GM23248 (cell line): ENCODE data around the gene RBMS3. TPM values are rescaled to one million over a fixed set of nuclear protein-coding genes. Genes with fewer than 3 reads are reported as not detected.

ENCODE experiments used
- DNase-seq: peaks from one replicate; pipeline ENCODE4 v3.0.0-alpha.2; 2015
- H2AFZ ChIP-seq: fragments of 200-600 bp; sonication (generic); 2 replicates; pipeline ENCODE4 v1.6.1; 2016; ENCODE audit warnings: antibody characterized with exemption
- H3F3A ChIP-seq: fragments of 200-600 bp; sonication (generic); 2 replicates; pipeline ENCODE4 v1.6.1; 2016; ENCODE audit warnings: mild to moderate bottlenecking, antibody characterized with exemption, mixed run types; ENCODE audit not compliant: insufficient read depth
- H3K27ac ChIP-seq: fragments of 200-600 bp; sonication (generic); 2 replicates; pipeline ENCODE4 v1.5.1; 2016; ENCODE audit warnings: mild to moderate bottlenecking
- H3K27me3 ChIP-seq: fragments of 200-600 bp; sonication (generic); replicated peaks from 2 replicates; pipeline ENCODE4 v1.6.1; 2016; ENCODE audit warnings: mild to moderate bottlenecking; ENCODE audit not compliant: insufficient read depth
- H3K36me3 ChIP-seq: fragments of 200-600 bp; sonication (generic); 2 replicates; pipeline ENCODE4 v1.6.1; 2016; ENCODE audit warnings: low read depth, mild to moderate bottlenecking
- H3K4me1 ChIP-seq: fragments of 200-600 bp; sonication (generic); 2 replicates; pipeline ENCODE4 v1.6.1; 2016; ENCODE audit warnings: mild to moderate bottlenecking; ENCODE audit not compliant: insufficient read depth
- H3K4me2 ChIP-seq: fragments of 200-600 bp; sonication (generic); one replicate; pipeline ENCODE4 v1.6.1; 2016; ENCODE audit warnings: mild to moderate bottlenecking; ENCODE audit not compliant: unreplicated experiment
- H3K4me3 ChIP-seq: fragments of 200-600 bp; sonication (generic); 2 replicates; pipeline ENCODE4 v1.5.1; 2016; ENCODE audit warnings: mild to moderate bottlenecking
- H3K79me2 ChIP-seq: fragments of 200-600 bp; sonication (generic); 2 replicates; pipeline ENCODE4 v1.6.1; 2016; ENCODE audit warnings: mild to moderate bottlenecking; ENCODE audit not compliant: insufficient read depth
- H3K9ac ChIP-seq: fragments of 200-600 bp; sonication (generic); 2 replicates; pipeline ENCODE4 v1.6.1; 2016; ENCODE audit warnings: mild to moderate bottlenecking
- H3K9me2 ChIP-seq: fragments of 200-600 bp; sonication (generic); 2 replicates; pipeline ENCODE4 v1.6.1; 2016; ENCODE audit warnings: mixed run types, mild to moderate bottlenecking, moderate library complexity; ENCODE audit not compliant: insufficient read depth
- H3K9me3 ChIP-seq: fragments of 200-600 bp; sonication (generic); one replicate; pipeline ENCODE4 v1.6.1; 2017; ENCODE audit warnings: low read depth
- H4K20me1 ChIP-seq: fragments of 200-600 bp; sonication (generic); 2 replicates; pipeline ENCODE4 v1.6.0; 2016; ENCODE audit not compliant: insufficient read depth
- EZH2 ChIP-seq: fragments of 200-600 bp; sonication (generic); IDR thresholded peaks from 2 replicates; pipeline ENCODE4 v1.6.1; 2018; ENCODE audit warnings: antibody characterized with exemption, mild to moderate bottlenecking; ENCODE audit not compliant: insufficient read depth, poor library complexity, severe bottlenecking
- EZH2phosphoT487 ChIP-seq: fragments of 200-600 bp; sonication (generic); IDR thresholded peaks from 2 replicates; pipeline ENCODE4 v1.6.1; 2018; ENCODE audit warnings: antibody characterized with exemption, moderate library complexity, mild to moderate bottlenecking, low read depth; ENCODE audit not compliant: insufficient read depth
- WGBS, 2 experiments: methylation state at CpG; one replicate each; pipeline ENCODE4 v1.1.6; 2015 to 2017; ENCODE audit warnings: low lambda C conversion rate in 2 of 2, low coverage in 1 of 2; ENCODE audit errors: missing lambda C conversion rate in 2 of 2; 5-methylcytosine and 5-hydroxymethylcytosine counted together
- in situ Hi-C: fragments of 300-500 bp; cut with MboI; formaldehyde crosslinking; loops from 2 replicates; pipeline ENCODE4 v1.15.0; 2020
- polyA plus RNA-seq: library from polyadenylated mRNA; unstranded; fragments of >200 nt; fragmentation: Nextera tagmentation; extraction: Ambion mirVana; gene quantifications from 2 replicates; pipeline ENCODE4 v1.2.1, GENCODE V29; 2016
- total RNA-seq: library from RNA; depleted of rRNA; stranded (reverse); fragments of >200 nt; shearing (Covaris generic); gene quantifications from 2 replicates; pipeline ENCODE4 v1.2.3, GENCODE V29; 2014

The RBMS3 gene
- total and polyA plus RNA-seq, 2 experiments from 2014 or later = 40.0 to 94.3 TPM

DNA sequence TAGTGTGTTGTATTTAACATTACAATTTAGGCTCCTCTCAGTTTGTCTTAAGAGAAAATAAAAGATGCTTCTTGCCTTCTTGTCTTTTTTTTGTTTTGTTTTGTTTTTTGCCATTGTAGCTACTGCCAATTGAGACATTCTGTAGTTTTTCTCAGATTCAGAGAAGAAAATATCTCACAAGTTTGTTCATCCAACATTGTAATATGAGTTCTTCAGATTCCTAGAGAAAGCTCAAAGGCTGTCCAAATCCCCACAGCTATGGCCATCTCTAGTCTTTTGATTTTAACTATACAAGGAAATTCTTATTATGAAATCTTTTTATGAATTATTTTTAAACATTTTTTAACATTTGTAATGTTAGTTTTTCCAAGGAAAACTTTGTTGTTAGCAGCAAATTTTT lies 264.7 kb downstream of the RBMS3 start:
- no peaks in the 10 kb centered on the region for H3K4me1 ChIP-seq
- no peaks in the 10 kb centered on the region for H3K9me2 ChIP-seq
- no peak overlapping the region for H3K4me3 ChIP-seq
- no peaks in the 10 kb centered on the region for H4K20me1 ChIP-seq
- H2AFZ ChIP-seq = no peak overlapping the region
- TF ChIP-seq EZH2phosphoT487 = no peak
- TF ChIP-seq EZH2 = no peak
- H3K27ac ChIP-seq = no peak overlapping the region
- peaks cover 21% of the 10 kb centered on the region for H3K79me2 ChIP-seq
- no peak overlapping the region for H3K9ac ChIP-seq
- in situ Hi-C loops = no loop called here
- H3K27me3 ChIP-seq = no peaks in the 10 kb centered on the region
- DNase-seq = no peak
- no peaks in the 10 kb centered on the region for H3F3A ChIP-seq
- H3K36me3 ChIP-seq = peaks cover 3% of the 10 kb centered on the region; the same call in 1 of the 2 replicates
- no peak overlapping the region for H3K4me2 ChIP-seq
- H3K9me3 ChIP-seq = no peaks in the 10 kb centered on the region

DNA sequence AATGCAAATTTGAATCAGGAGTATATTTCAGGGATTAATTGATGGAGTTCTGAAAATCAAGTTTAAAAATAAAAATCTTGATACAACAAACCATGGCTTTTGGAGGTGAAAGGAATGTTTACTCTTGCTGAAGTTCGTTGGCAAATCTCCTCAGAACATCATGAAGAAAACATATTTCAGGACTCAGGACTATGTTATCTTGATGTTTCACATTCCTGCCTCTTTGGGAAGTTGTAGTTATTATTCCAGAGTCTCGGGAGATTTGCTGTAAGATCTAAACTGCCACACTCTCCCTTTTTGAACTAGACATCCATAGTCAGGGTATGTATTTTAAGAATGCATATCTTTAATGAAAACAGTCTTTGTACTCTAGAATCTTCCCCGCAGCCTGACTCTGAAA lies 271.2 kb downstream of the RBMS3 start:
- Histone ChIP-seq H3K9me3 (no peaks in the 10 kb centered on the region), H4K20me1 (no peaks in the 10 kb centered on the region), H3K9ac (no peak overlapping the region), H3F3A (peaks cover 6% of the 10 kb centered on the region; the same call in 1 of the 2 replicates), H3K27ac (no peak overlapping the region), H3K4me1 (peaks cover 17% of the 10 kb centered on the region), H3K9me2 (no peaks in the 10 kb centered on the region), H3K4me2 (no peak overlapping the region), H3K27me3 (no peaks in the 10 kb centered on the region), H3K4me3 (no peak overlapping the region), H3K79me2 (no peaks in the 10 kb centered on the region), H3K36me3 (peaks cover 3% of the 10 kb centered on the region; the same call in 1 of the 2 replicates), H2AFZ (no peak overlapping the region)
- in situ Hi-C loops = no loop called here
- TF ChIP-seq EZH2 (no peak), EZH2phosphoT487 (no peak)
- no peak for DNase-seq
- WGBS, 2 experiments = 88 to 94% methylated on average over 3 of the region's 3 CpGs

GRCh38 chr3:29554566-29554965 lies 273.7 kb downstream of the RBMS3 start:
- no peaks in the 10 kb centered on the region for H4K20me1 ChIP-seq
- 86% methylated on average over 2 of the region's 2 CpGs for WGBS, 2 experiments
- H3K4me3 ChIP-seq = no peak overlapping the region
- no peaks in the 10 kb centered on the region for H3K9me2 ChIP-seq
- no peaks in the 10 kb centered on the region for H3K36me3 ChIP-seq
- peaks cover 6% of the 10 kb centered on the region; the same call in 1 of the 2 replicates for H3F3A ChIP-seq
- H3K9me3 ChIP-seq = no peaks in the 10 kb centered on the region
- no peak overlapping the region for H3K4me2 ChIP-seq
- no peak for DNase-seq
- TF ChIP-seq EZH2 (no peak), EZH2phosphoT487 (no peak)
- no peak overlapping the region for H3K9ac ChIP-seq
- peaks cover 17% of the 10 kb centered on the region for H3K4me1 ChIP-seq
- no peak overlapping the region for H3K27ac ChIP-seq
- no peaks in the 10 kb centered on the region for H3K27me3 ChIP-seq
- no peak overlapping the region for H2AFZ ChIP-seq
- no peaks in the 10 kb centered on the region; the same call in 1 of the 2 replicates for H3K79me2 ChIP-seq
- in situ Hi-C loops = no loop called here

DNA sequence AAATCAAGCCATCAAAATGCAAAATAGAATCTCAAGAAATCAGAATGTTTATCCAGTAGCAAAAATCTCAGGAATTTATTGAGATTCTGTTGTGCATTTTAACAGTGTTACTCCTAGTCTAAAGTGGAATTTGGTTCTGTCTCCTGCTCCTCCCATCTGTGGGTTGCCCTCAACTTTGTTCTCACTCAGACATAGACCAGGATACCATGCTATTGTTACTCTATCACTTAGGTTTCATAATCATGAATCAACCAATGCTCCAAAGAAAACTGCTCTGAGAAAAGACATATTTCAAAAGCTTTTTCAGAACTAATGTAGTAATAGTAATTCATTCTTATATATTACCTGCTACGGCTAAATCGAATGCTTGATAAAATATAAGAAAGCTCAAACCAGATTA lies 274.7 kb downstream of the RBMS3 start:
- Histone ChIP-seq H3K27me3 (no peaks in the 10 kb centered on the region), H3K9me3 (no peaks in the 10 kb centered on the region), H3K9ac (no peak overlapping the region), H3K36me3 (no peaks in the 10 kb centered on the region), H3K79me2 (no peaks in the 10 kb centered on the region; the same call in 1 of the 2 replicates), H4K20me1 (no peaks in the 10 kb centered on the region), H3K4me2 (no peak overlapping the region), H3K4me1 (peaks cover 17% of the 10 kb centered on the region), H2AFZ (no peak overlapping the region), H3K27ac (peak overlapping the region; percentile 10; the same call in 1 of the 2 replicates), H3K9me2 (no peaks in the 10 kb centered on the region), H3F3A (peaks cover 6% of the 10 kb centered on the region; the same call in 1 of the 2 replicates), H3K4me3 (no peak overlapping the region)
- WGBS, 2 experiments = 96 to 98% methylated on average over 2 of the region's 2 CpGs
- peak; percentile 60 for DNase-seq
- TF ChIP-seq EZH2phosphoT487 (no peak), EZH2 (no peak)
- in situ Hi-C loops = no loop called here

- H2AFZ ChIP-seq = no peak overlapping the region
- 94 to 97% methylated on average over 2 of the region's 2 CpGs for WGBS, 2 experiments
- no peaks in the 10 kb centered on the region; the same call in 1 of the 2 replicates for H3F3A ChIP-seq
- H3K36me3 ChIP-seq = no peaks in the 10 kb centered on the region
- H3K79me2 ChIP-seq = peaks cover 7% of the 10 kb centered on the region
- no peaks in the 10 kb centered on the region for H4K20me1 ChIP-seq
- TF ChIP-seq EZH2 (no peak), EZH2phosphoT487 (no peak)
- H3K9me2 ChIP-seq = no peaks in the 10 kb centered on the region
- H3K9me3 ChIP-seq = no peaks in the 10 kb centered on the region
- H3K4me1 ChIP-seq = peaks cover 17% of the 10 kb centered on the region
- H3K27me3 ChIP-seq = no peaks in the 10 kb centered on the region
- in situ Hi-C loops = no loop called here
- no peak overlapping the region for H3K9ac ChIP-seq
- no peak overlapping the region for H3K4me3 ChIP-seq
- DNase-seq = no peak
- no peak overlapping the region for H3K27ac ChIP-seq
- no peak overlapping the region for H3K4me2 ChIP-seq
These were observed 276.3 kb downstream of the RBMS3 start for GRCh38 chr3:29557186-29557585.
